Frontal cortex (tissue), 4 donors: Measurements from ENCODE around the gene SFMBT2. TPM values are rescaled to one million over a fixed set of nuclear protein-coding genes. Genes with fewer than 3 reads are reported as not detected.
"Not testable (repeated sequence)": the region's sequence is repeated elsewhere in the genome, so short reads cannot be mapped to it uniquely, and the experiment has no call there.

Experiments used
- DNase-seq, 2 donors: peaks; one replicate each; pipeline ENCODE4 v3.0.0; 2012; ENCODE audit warnings: low spot score in 2 of 2
- FAIRE-seq: peaks from 2 replicates; lab custom pipeline; 2012; peaks lifted over from hg19 to GRCh38; lab: Jason Lieb, UNC
- total RNA-seq: library from RNA; depleted of rRNA; stranded (reverse); fragments of >200 nt; gene quantifications from one replicate; pipeline ENCODE4 v1.2.3, GENCODE V29; 2014
- donor health status: control.
- donor health status: control.
- donor health status: control.

SFMBT2 gene
- total RNA-seq, 1 donor from 2014 or later: 22.0 TPM

- DNase-seq: no peak
Observed at GRCh38 chr10:7310076-7310475, 100.8 kb downstream of the SFMBT2 start.

DNA sequence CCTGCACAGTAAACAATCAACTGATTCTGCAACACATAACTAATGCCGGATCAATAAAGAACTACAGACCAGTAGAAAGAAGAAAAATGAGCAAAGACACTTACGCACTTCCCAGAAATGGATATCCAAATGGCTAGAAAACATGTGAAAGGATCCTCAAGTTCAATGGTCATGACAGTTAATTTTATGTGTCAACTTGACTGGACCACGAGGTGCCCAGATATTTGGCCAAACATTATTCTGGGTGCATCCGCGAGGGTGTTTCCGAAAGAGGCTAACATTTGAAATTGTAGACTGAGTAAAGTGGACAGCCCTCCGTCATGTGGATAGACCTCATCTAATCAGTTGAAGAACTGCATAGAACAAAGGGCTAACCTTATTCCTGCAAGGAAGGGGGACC is 102.0 kb downstream of the SFMBT2 start:
- DNase-seq (no peak), FAIRE-seq (no peak)

More at GRCh38 chr10:7310076-7310475, 100.8 kb downstream of the SFMBT2 start:
- no peak for FAIRE-seq

GRCh38 chr10:7306616-7307015 is 104.2 kb downstream of the SFMBT2 start:
- FAIRE-seq (no peak), DNase-seq (no peak)

DNA sequence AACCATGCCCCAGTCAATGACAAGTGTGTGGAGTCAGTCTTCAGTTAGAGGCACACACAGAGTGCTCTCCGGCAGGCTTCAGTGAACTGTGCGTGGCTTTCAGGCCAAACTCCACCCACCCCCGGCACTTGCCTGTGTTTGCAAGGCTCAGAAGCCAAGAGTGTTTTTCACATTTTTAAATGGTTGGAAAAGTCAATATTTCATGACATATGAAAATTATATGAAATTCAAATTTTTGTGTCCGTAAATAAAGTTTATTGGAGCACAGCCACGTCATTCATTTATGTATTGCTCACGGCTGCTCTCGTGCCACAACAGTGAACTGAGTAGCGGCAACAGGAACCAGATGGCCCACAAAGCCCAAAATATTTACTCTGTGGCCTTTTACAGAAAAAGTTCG is 104.7 kb downstream of the SFMBT2 start:
- DNase-seq (no peak), FAIRE-seq (no peak)

DNA sequence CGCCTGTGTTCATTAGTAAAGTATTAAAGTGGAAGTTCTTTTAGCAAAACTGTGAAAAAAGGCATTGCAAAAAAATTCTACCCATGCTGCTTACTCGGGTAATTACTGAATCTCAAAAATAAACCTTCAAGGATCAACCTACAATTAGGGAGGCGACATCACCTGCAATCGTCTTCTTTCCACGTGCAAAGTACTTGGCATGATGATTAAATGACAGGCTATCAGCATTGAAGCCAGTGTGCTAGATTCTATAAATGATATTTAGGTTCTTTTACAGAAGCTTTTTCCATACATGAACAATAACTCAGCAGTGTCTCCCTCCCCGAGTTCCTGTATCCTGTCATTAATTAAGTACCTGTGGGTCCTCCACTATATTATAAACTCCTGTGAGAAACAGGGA is 105.8 kb downstream of the SFMBT2 start:
- no peak for FAIRE-seq

GRCh38 chr10:7304110-7304509 is 106.7 kb downstream of the SFMBT2 start:
- DNase-seq: no peak
- FAIRE-seq: no peak

More for the DNA sequence above, 105.8 kb downstream of the SFMBT2 start:
- no peak for DNase-seq

DNA sequence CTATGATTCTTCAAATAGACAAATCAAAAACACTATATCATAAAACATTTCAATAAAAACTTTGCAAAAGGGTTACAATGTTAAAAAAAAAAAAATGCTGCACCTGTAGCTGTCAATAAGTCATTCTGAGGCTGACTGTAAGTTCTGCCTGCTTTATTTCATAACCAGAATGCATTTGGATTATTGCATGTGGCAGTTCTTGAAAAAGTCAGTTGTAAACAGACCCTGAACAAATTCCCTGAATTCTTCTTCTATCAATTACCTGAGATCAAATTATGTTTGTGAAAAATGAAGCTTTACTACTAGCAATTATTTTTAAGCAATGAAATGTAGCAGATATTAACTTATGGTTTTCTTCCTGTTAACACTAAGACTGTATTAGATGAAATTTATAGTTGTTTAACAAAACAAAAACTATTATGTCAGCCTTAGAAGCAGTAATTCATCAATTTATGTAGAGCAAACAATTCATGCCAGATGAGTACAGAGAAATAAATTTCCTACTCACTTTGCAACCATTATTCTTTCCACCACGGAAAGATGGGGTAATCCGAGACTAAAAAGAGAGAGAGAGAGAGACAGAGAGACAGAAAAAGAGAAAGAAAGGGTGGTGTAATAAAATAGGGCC is 107.8 kb downstream of the SFMBT2 start:
- no peak for DNase-seq
- no peak for FAIRE-seq

DNA sequence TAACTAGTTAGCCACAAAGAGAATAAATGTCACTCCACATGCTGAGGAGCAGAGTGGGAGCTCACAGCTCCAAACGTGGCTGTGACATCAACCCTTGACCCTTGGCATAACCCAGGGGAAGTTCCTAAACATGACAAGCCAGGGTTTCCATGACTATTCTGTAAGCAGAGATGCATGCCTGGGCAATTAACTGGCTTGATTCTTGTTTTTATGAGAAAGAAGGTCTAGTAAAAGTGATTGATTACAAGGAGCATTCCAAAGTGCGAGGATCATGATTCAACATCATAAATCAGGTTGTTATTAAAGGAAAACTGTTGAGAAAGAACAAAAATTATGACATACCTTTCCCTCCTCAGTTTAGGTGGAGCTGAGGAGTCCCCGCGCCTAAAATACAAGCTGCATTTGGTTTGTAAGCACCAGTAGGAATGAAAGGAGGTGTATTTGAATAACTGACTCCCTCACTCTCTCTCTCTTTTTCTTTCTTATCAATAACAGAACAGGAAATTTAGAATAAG is 108.4 kb downstream of the SFMBT2 start:
- no peak for DNase-seq
- FAIRE-seq: no peak

GRCh38 chr10:7301006-7301778 is 109.6 kb downstream of the SFMBT2 start:
- DNase-seq (no peak), FAIRE-seq (no peak)

GRCh38 chr10:7300384-7300971 is 110.4 kb downstream of the SFMBT2 start:
- no peak for FAIRE-seq
- DNase-seq: peak in 1 of 2 donors; percentile 17

DNA sequence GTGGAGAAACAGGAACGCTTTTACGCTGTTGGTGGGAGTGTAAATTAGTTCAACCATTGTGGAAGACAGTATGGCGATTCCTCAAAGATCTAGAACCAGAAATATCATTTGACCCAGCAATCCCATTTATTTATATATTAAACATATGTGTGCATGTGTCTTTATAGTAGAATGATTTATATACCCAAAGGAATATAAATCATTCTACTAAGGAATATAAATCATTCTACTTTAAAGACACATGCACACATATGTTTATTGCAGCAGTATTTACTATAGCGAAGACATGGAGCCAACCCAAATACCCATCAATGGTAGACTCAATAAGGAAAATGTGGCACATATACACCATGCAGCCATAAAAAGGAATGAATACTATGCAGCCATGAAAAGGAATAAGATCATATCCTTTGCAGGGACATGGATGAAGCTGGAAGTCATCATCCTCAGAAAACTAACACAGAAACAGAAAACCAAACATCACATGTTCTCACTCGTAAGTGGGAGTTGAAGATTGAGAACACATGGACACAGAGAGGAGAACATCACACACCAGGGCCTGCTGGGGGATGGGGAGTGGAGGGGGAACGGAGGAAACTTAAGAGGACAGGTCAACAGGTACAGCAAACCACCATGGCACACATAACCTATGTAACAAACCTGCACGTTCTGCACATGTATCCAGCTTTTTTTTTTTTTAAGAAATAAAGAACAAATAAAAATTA is 111.1 kb downstream of the SFMBT2 start:
- not testable (repeated sequence) for DNase-seq, FAIRE-seq

GRCh38 chr10:7298495-7298894 is 112.3 kb downstream of the SFMBT2 start:
- DNase-seq (no peak), FAIRE-seq (no peak)

GRCh38 chr10:7297094-7297493 is 113.7 kb downstream of the SFMBT2 start:
- FAIRE-seq (no peak), DNase-seq (no peak)

- FAIRE-seq: no peak
- no peak for DNase-seq
Observed at GRCh38 chr10:7296648-7297047, 114.2 kb downstream of the SFMBT2 start.

DNA sequence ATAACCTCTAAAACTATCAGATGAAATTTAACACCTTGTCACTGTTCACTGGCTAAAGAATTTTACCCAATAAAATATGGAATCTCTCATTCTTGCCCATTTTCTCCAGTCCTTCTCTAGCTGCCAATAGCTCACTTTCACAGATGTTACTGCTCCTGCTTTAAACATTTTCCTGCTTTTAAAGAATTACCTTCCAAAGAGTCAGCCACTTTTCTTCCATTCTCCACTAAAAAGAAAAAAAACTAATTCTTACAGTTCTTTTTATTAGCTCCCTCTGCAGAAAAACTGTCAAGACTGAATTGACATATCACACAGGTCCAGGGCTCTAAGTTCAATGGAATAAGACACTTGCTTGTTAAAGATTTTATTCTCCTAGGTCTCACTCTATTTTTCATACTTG is 114.8 kb downstream of the SFMBT2 start:
- FAIRE-seq (no peak), DNase-seq (no peak)

- FAIRE-seq (no peak), DNase-seq (no peak)
Observed at GRCh38 chr10:7293378-7293920, 117.4 kb downstream of the SFMBT2 start.

DNA sequence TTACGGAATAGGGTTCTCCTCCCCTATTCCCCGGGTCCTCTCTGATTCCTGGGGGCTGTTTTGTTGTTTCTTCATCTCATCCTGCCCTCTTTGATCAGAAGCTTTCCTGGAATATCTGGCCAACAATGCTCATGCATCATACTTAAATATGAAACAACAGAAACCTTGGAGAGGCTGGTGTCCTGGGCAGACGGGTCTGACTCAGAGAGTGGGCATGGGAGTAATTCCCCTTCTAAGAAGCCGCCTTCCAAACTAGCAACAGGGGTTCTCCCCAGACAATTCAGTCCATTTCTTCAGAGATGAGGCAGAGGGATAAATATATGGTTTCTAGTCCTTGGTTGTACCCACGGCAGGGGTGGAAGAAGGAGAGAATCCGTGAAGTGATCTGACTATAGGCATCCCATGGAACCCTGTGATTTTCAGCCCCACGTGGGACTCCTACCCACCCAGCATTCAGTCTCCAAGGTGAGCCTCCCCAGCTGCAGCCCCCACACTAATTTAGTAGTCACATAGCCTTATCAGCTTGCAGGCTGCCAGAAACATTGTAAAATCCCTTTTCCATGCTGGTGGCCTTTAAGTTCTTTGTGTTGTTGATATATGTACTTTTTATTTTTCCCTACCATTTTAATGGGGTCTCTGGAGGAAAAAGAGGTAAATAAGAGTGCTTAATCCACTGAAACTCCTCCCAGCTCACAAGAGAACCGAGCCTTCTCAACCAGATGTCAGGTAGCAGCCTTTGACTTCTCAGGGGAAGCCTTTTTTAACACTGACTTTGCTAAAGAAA is 119.2 kb downstream of the SFMBT2 start:
- DNase-seq: no peak
- no peak for FAIRE-seq

DNA sequence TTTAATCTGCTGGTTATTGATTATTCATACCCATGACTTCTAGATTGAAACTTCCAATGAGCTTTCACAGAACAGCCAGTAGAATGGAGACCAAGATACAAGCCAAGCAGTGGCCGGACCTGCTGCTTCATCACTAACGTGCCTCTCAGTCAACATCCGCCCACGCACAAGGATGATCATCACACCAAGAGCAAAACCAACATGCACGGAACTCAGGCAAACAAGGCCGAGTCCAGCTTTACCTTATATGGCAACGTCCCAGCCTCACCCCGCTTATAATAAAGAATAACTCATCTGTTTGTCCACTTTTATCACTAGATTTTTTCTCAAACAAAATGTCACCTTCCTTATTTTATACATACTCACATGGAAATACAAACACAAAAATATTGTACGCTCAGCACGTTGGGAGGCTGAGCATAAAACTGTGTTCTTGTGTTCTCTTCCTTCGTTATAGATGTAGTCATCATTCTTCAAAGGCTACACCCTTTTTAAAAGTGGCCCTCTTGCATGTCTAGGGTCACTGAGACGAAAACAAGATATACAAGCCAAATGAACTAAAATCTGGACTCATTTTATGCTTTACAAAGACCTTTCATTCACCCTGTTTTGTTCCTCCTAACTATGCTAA is 122.7 kb downstream of the SFMBT2 start:
- no peak for DNase-seq
- no peak for FAIRE-seq

- FAIRE-seq (no peak), DNase-seq (no peak)
Observed at GRCh38 chr10:7287377-7287776, 123.5 kb downstream of the SFMBT2 start.
